AG09309 (cell line): ENCODE measurements around the gene MAN1C1.

Experiments used
- DNase-seq: peaks from one replicate; pipeline ENCODE4 v3.0.0-alpha.2; 2010; ENCODE audit warnings: low read depth
- H3K4me3 ChIP-seq: 2 replicates; pipeline ENCODE4 v1.5.1; 2011; ENCODE audit warnings: mild to moderate bottlenecking, low read depth, low read length, moderate library complexity; ENCODE audit not compliant: control insufficient read depth
- CTCF ChIP-seq: IDR thresholded peaks from 2 replicates; pipeline ENCODE4 v1.5.1; 2011; ENCODE audit warnings: mild to moderate bottlenecking, low read depth, low read length, inconsistent platforms; ENCODE audit not compliant: insufficient read depth, control insufficient read depth; ENCODE audit errors: missing control alignments

Gene MAN1C1

DNA sequence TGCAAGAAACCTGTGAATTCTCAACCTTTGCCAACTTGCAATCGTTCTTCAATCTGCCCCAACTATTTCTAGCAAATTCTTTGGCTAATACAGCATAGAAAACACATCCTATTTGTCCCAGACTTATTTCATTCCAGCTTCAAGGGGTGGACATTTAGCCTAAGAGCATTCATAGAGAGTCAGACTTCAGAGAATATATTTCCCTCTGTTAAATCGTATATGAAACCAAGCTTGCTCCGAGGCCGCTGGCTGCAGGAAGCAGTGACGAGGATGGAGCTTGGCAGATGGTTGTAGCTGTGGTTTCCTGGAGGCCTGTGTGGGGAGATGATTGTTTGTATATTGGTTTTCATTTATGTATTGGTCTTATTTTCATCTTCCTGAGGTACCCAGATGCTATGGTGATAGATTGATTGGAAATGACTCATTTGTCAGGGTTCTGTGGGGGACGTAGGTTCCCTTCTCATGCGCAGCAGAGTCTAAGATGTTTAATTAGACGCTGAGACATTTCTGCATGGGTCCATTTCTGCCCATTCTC lies 26.1 kb downstream of the MAN1C1 start:
- no peak overlapping the region for H3K4me3 ChIP-seq
- no peak for DNase-seq
- TF ChIP-seq CTCF = no peak

DNA sequence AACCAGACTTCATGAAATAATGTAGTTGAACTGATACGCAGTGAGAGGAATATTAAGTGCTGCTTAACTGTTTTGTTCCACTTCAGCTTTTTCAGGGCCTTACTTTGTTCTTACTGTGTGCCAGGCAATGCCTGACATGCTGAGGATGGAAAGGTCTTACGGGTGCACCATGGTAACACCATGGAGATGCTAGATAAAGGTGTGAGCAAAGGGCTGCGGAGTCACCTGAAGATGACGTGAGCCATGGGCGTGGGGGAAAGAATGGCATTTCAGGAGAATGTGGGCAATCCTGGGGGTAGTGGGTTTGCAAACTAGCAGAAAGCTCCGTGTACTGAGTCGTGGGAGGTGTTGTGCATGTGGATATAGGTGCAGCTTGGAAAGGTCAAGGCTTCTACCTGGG lies 27.3 kb downstream of the MAN1C1 start:
- no peak overlapping the region for H3K4me3 ChIP-seq
- no peak for DNase-seq
- TF ChIP-seq CTCF = no peak

DNA sequence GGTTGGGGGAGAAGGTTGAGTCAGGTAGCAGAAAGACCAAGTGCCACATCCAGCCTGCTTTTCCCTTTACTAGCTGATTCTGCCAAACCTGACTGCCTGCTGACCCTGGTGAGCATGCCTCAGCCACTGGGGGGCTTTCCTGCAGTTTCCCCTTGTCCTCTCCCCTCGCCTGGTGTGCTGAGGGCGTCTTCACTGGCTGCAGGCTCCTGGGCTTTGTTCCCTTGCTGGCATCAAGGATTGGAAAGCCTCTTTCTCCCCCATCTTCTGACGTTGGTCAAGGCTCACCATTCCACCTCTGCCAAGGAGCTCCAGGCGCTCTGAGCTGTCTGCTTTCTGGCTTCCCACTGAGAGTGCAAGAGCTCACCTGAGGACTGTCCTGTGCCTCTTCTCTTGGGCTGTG lies 28.4 kb downstream of the MAN1C1 start:
- H3K4me3 ChIP-seq = no peak overlapping the region
- no peak for DNase-seq
- TF ChIP-seq CTCF = no peak

- no peak for TF ChIP-seq CTCF
- H3K4me3 ChIP-seq = no peak overlapping the region
- no peak for DNase-seq
Observed at GRCh38 chr1:25645637-25646400, 29.2 kb downstream of the MAN1C1 start.

- DNase-seq = no peak
- TF ChIP-seq CTCF = no peak
- no peak overlapping the region for H3K4me3 ChIP-seq
Observed at GRCh38 chr1:25647106-25647505, 30.5 kb downstream of the MAN1C1 start.

DNA sequence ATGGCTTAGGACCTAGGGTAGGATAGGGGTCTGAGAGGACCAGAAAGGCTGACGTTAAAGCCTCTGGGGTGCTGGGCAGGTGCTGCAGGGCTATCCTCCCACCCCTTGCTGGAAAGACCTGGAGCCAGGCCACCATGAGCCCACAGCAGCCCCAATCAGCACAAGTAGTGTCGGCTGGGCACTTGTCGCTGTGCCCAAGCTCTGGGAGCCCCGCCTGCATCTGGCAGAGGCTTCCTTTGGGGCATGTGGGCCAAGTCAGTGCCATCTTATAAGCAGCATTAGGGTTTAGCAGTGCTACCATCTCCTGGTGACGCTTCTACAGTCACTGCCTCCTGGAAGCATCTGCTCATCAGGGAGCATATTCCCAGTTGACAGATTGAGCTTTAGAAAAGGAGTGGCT lies 31.3 kb downstream of the MAN1C1 start:
- no peak overlapping the region for H3K4me3 ChIP-seq
- TF ChIP-seq CTCF = no peak
- no peak for DNase-seq
